ENCODE data around the gene DPP6.

DPP6 gene

GRCh38 chr7:154423231-154423630 is 371.0 kb downstream of the DPP6 start:
- DNase-seq, result no peak

GRCh38 chr7:154424350-154424749 is 372.2 kb downstream of the DPP6 start:
- DNase-seq, result no peak

GRCh38 chr7:154425271-154425670 is 373.1 kb downstream of the DPP6 start:
- no peak for DNase-seq

- DNase-seq, result no peak
Measured at GRCh38 chr7:154426778-154427177, 374.6 kb downstream of the DPP6 start.

GRCh38 chr7:154427533-154427932 is 375.3 kb downstream of the DPP6 start:
- no peak for DNase-seq

- no peak for DNase-seq
Measured at GRCh38 chr7:154429666-154430404, 377.6 kb downstream of the DPP6 start.

GRCh38 chr7:154430640-154431039 is 378.4 kb downstream of the DPP6 start:
- no peak for DNase-seq

GRCh38 chr7:154431045-154431444 is 378.8 kb downstream of the DPP6 start:
- DNase-seq, result no peak

- DNase-seq, result no peak
Measured at GRCh38 chr7:154433632-154434598, 381.7 kb downstream of the DPP6 start.

- no peak for DNase-seq
Measured at GRCh38 chr7:154436560-154436959, 384.4 kb downstream of the DPP6 start.

- no peak for DNase-seq
Measured at GRCh38 chr7:154437234-154437633, 385.0 kb downstream of the DPP6 start.

GRCh38 chr7:154438571-154439367 is 386.6 kb downstream of the DPP6 start:
- DNase-seq, result no peak

- no peak for DNase-seq
Measured at GRCh38 chr7:154440058-154440457, 387.9 kb downstream of the DPP6 start.

- no peak for DNase-seq
Measured at GRCh38 chr7:154440651-154441050, 388.5 kb downstream of the DPP6 start.

- no peak for DNase-seq
Measured at GRCh38 chr7:154441811-154442210, 389.6 kb downstream of the DPP6 start.

- no peak for DNase-seq
Measured at GRCh38 chr7:154442939-154443338, 390.7 kb downstream of the DPP6 start.

- no peak for DNase-seq
Measured at GRCh38 chr7:154450451-154450850, 398.3 kb downstream of the DPP6 start.

- no peak for DNase-seq
Measured at GRCh38 chr7:154451480-154452457, 399.6 kb downstream of the DPP6 start.

- no peak for DNase-seq
Measured at GRCh38 chr7:154463794-154464193, 411.6 kb downstream of the DPP6 start.

- no peak for DNase-seq
Measured at GRCh38 chr7:154469652-154470051, 417.5 kb downstream of the DPP6 start.

- no peak for DNase-seq
Measured at GRCh38 chr7:154472343-154472742, 420.1 kb downstream of the DPP6 start.

- no peak for DNase-seq
Measured at GRCh38 chr7:154473360-154473759, 421.2 kb downstream of the DPP6 start.
